Chondrocyte (in vitro differentiated cells): ENCODE results near the gene TACR1. TPM values are rescaled to one million over a fixed set of nuclear protein-coding genes. Genes with fewer than 3 reads are reported as not detected.

Experiments
- DNase-seq: peaks from one replicate; pipeline ENCODE4 v3.0.0; 2021; ENCODE audit warnings: mixed read lengths, low spot score
- H3K27ac Mint-ChIP-seq: one replicate; pipeline ENCODE4 v1.8.0; 2021; ENCODE audit warnings: mild to moderate bottlenecking, moderate library complexity, mixed read lengths; ENCODE audit not compliant: unreplicated experiment
- H3K27me3 Mint-ChIP-seq: 2 replicates; pipeline ENCODE4 v1.8.0; 2021; ENCODE audit warnings: low read depth, mixed read lengths
- H3K36me3 Mint-ChIP-seq: 2 replicates; pipeline ENCODE4 v1.8.0; 2021; ENCODE audit warnings: low read depth, mixed read lengths
- H3K4me1 Mint-ChIP-seq: 2 replicates; pipeline ENCODE4 v1.8.0; 2021; ENCODE audit warnings: low read depth, mild to moderate bottlenecking, mixed read lengths
- H3K4me3 Mint-ChIP-seq: one replicate; pipeline ENCODE4 v1.8.0; 2021; ENCODE audit warnings: mild to moderate bottlenecking, moderate library complexity, mixed read lengths; ENCODE audit not compliant: unreplicated experiment
- H3K9me3 Mint-ChIP-seq: 2 replicates; pipeline ENCODE4 v1.8.0; 2021; ENCODE audit warnings: low read depth, mixed read lengths
- total RNA-seq: library from RNA; stranded (reverse); gene quantifications from 3 replicates; pipeline ENCODE4 v1.2.1, GENCODE V29; 2021
- TF ChIP-seq, protein P1 (sequence below): fragments of 200-600 bp; sonication (generic); IDR thresholded peaks from 2 replicates; pipeline ENCODE4 v1.5.0; 2021; ENCODE audit warnings: antibody characterized with exemption, mild to moderate bottlenecking, moderate library complexity

TACR1 gene
- total RNA-seq, 1 donor from 2014 or later = not detected

DNA sequence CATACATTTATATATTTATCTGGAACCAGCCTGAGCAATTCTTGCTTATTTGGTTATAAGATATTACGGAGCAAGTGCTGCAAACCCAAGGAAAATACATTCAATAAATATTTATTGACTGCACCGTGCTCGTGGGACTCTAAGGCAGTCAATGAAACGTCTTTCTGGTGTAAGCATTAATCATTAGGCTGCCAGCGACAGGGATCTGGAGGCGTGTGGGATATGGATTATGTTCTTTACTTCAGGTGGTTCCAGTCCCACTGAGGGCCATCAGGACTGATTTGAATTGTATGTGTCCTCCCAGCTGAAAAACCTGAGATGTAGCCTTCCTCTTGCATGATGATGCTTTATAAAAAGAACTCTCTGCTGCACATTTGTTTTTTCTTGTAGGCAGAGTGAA, 75.4 kb downstream of the TACR1 start:
- Mint-ChIP-seq H3K4me3 (no peak overlapping the region), H3K27ac (no peak overlapping the region), H3K36me3 (no peaks in the 10 kb centered on the region), H3K4me1 (no peaks in the 10 kb centered on the region), H3K27me3 (peaks cover 3% of the 10 kb centered on the region), H3K9me3 (peaks cover 18% of the 10 kb centered on the region)
- TF ChIP-seq, protein P1, sequence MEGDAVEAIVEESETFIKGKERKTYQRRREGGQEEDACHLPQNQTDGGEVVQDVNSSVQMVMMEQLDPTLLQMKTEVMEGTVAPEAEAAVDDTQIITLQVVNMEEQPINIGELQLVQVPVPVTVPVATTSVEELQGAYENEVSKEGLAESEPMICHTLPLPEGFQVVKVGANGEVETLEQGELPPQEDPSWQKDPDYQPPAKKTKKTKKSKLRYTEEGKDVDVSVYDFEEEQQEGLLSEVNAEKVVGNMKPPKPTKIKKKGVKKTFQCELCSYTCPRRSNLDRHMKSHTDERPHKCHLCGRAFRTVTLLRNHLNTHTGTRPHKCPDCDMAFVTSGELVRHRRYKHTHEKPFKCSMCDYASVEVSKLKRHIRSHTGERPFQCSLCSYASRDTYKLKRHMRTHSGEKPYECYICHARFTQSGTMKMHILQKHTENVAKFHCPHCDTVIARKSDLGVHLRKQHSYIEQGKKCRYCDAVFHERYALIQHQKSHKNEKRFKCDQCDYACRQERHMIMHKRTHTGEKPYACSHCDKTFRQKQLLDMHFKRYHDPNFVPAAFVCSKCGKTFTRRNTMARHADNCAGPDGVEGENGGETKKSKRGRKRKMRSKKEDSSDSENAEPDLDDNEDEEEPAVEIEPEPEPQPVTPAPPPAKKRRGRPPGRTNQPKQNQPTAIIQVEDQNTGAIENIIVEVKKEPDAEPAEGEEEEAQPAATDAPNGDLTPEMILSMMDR = no peak
- no peak for DNase-seq

DNA sequence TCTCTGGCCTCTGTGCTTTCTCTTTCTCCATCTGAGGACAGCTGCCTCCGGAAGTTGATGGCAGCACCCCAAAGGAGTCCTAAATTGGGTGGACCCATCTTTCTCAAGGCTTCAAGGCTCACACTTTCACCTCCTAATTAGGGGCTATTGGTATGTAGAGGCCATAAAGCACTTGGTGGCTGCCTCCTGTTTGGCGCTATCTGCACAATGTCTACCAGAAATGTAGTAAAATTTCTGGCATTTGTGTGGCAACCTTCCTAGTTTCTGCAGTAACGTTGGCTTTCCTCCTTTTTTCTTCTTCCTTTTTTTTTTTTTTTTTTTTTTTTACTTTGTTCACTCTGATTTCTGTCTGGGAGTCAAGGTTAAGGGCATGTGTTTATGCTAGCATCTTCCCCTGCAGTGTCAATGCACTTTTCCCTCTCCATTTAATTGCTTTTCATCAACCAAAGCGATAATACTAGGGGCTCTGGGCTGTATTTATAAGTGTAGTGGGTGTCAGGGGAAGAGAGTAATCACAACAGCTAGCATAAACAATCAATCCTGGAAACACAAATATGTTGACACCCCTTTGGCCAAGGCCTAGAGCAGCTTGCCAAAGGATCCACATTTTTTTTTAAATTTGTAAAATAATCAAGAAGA, 86.0 kb downstream of the TACR1 start:
- DNase-seq = no peak
- Mint-ChIP-seq H3K36me3 (no peaks in the 10 kb centered on the region), H3K9me3 (no peaks in the 10 kb centered on the region), H3K4me1 (no peaks in the 10 kb centered on the region), H3K4me3 (no peak overlapping the region), H3K27me3 (no peaks in the 10 kb centered on the region), H3K27ac (no peak overlapping the region)
- TF ChIP-seq, protein P1 = no peak

DNA sequence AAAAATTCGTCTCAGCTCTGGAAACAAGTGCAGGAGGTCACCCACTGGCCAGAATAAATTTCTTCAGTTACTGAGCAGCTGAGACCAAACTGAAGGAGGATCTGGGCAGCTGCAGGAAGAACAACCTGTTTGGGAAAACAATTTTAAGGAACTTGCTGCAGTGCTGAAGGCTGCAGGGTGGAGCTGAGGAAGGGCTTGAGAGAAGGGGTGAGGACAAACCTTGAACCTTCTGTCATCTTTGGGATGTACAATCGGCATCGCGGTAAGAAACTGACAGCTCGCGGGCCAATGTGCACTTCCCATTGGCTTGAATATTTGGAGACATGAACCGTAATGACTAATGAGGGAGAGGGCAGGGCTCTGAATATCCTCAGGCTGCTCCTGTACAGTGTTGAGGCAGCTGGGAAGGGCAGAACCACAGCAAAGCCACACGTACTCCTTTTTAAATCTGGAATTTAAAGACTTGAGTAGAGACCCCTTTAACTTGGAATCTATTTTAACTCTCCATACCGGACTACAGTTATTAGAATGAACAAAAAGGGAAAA, 90.3 kb downstream of the TACR1 start:
- Mint-ChIP-seq H3K4me3 (no peak overlapping the region), H3K27ac (no peak overlapping the region), H3K27me3 (peaks cover 3% of the 10 kb centered on the region), H3K9me3 (peaks cover 5% of the 10 kb centered on the region), H3K36me3 (no peaks in the 10 kb centered on the region), H3K4me1 (no peaks in the 10 kb centered on the region)
- no peak for DNase-seq
- TF ChIP-seq, protein P1 = no peak

DNA sequence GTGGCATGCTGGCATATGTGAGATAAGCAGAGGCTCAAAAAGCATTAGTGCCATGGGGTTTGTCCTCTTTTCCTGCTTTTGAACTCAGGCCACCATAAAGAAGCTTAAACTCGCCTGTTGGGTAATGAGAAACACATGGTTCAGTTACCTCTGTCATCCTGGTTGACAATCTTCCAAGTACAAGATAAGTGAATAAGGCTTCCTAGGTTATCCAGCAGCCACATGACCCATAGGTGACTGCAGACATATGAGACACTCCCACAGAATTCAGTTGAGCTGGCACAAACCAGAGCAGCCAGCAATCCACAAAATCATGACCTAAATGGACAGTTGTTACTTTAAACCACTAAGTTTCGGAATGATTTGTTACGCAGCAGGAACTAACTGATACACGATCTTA, 97.3 kb downstream of the TACR1 start:
- Mint-ChIP-seq H3K27me3 (peaks cover 4% of the 10 kb centered on the region), H3K4me1 (peaks cover 6% of the 10 kb centered on the region)
- DNase-seq = no peak

DNA sequence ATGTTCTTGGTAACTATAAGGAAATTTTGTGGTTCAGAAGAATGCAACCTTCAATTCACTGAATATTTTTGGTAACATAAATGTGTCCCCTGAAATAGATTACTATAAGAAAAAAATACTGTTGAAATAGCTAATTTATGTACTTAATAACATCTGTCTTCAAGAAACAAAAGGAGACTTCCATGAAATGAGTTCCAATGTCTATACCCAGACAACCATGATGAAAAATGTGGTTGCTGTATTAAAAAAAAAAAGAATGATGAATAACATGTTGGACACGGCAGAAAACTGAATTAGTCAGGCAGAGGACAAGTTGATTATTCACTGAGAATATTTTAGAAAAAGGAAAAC, 98.5 kb downstream of the TACR1 start:
- Mint-ChIP-seq H3K9me3 (peaks cover 14% of the 10 kb centered on the region), H3K4me3 (no peak overlapping the region), H3K27me3 (peaks cover 4% of the 10 kb centered on the region), H3K4me1 (peaks cover 6% of the 10 kb centered on the region), H3K27ac (peak overlapping the region; percentile 4), H3K36me3 (no peaks in the 10 kb centered on the region)
- TF ChIP-seq, protein P1 = no peak
- DNase-seq = no peak

More for the DNA sequence above, 97.3 kb downstream of the TACR1 start:
- TF ChIP-seq, protein P1 = no peak
- H3K4me3 Mint-ChIP-seq = no peak overlapping the region
- peaks cover 14% of the 10 kb centered on the region for H3K9me3 Mint-ChIP-seq
- no peaks in the 10 kb centered on the region for H3K36me3 Mint-ChIP-seq
- no peak overlapping the region for H3K27ac Mint-ChIP-seq
